ENCODE results near the gene NFAT5. TPM values are rescaled to one million over a fixed set of nuclear protein-coding genes. Genes with fewer than 3 reads are reported as not detected.
"Not testable (repeated sequence)": the region's sequence is repeated elsewhere in the genome, so short reads cannot be mapped to it uniquely, and the experiment has no call there.

The NFAT5 gene
- total RNA-seq, 2 donors from 2014 or later = 35.6 to 43.3 TPM

- DNase-seq (no peak), ATAC-seq (no peak)
- peak overlapping the region; percentile 79 for H3K27ac Mint-ChIP-seq
- no peaks in the 10 kb centered on the region for H3K9me3 ChIP-seq (ENCODE audit: control insufficient read depth, low read length, poor library complexity, severe bottlenecking)
- no peaks in the 10 kb centered on the region for H3K27me3 Mint-ChIP-seq
- peak overlapping the region; percentile 37 for H3K4me3 Mint-ChIP-seq
- H3K36me3 Mint-ChIP-seq (ENCODE audit: low read depth) = peaks cover 4% of the 10 kb centered on the region
- H3K4me1 Mint-ChIP-seq = peaks cover 35% of the 10 kb centered on the region
Observed at GRCh38 chr16:69615528-69615927, 49.8 kb downstream of the NFAT5 start.

- H3K9me3 ChIP-seq (ENCODE audit: control insufficient read depth, low read length, poor library complexity, severe bottlenecking) = no peaks in the 10 kb centered on the region
- Mint-ChIP-seq H3K27me3 (no peaks in the 10 kb centered on the region), H3K36me3 (ENCODE audit: low read depth) (peaks cover 4% of the 10 kb centered on the region), H3K27ac (peak overlapping the region; percentile 79), H3K4me1 (peaks cover 32% of the 10 kb centered on the region), H3K4me3 (peak overlapping the region; percentile 47)
- ATAC-seq (no peak), DNase-seq (no peak)
Observed at GRCh38 chr16:69616082-69616481, 50.3 kb downstream of the NFAT5 start.

- peaks cover 4% of the 10 kb centered on the region for H3K36me3 Mint-ChIP-seq (ENCODE audit: low read depth)
Observed at GRCh38 chr16:69618307-69618706, 52.5 kb downstream of the NFAT5 start.

GRCh38 chr16:69618721-69619120 lies 53.0 kb downstream of the NFAT5 start:
- no peak for ATAC-seq
- Mint-ChIP-seq H3K27ac (no peak overlapping the region), H3K4me3 (no peak overlapping the region), H3K36me3 (ENCODE audit: low read depth) (peaks cover 4% of the 10 kb centered on the region), H3K4me1 (peaks cover 24% of the 10 kb centered on the region), H3K27me3 (no peaks in the 10 kb centered on the region)
- H3K9me3 ChIP-seq (ENCODE audit: control insufficient read depth, low read length, poor library complexity, severe bottlenecking) = no peaks in the 10 kb centered on the region
- DNase-seq = no peak

More at GRCh38 chr16:69618307-69618706, 52.5 kb downstream of the NFAT5 start:
- no peak overlapping the region for H3K4me3 Mint-ChIP-seq
- H3K9me3 ChIP-seq (ENCODE audit: control insufficient read depth, low read length, poor library complexity, severe bottlenecking) = no peaks in the 10 kb centered on the region
- ATAC-seq = no peak
- H3K27ac Mint-ChIP-seq = no peak overlapping the region
- no peak for DNase-seq
- peaks cover 28% of the 10 kb centered on the region for H3K4me1 Mint-ChIP-seq
- H3K27me3 Mint-ChIP-seq = no peaks in the 10 kb centered on the region

- H3K4me1 Mint-ChIP-seq = peaks cover 21% of the 10 kb centered on the region
- no peak for ATAC-seq
- peaks cover 4% of the 10 kb centered on the region for H3K36me3 Mint-ChIP-seq (ENCODE audit: low read depth)
- H3K27me3 Mint-ChIP-seq = no peaks in the 10 kb centered on the region
- DNase-seq = no peak
- no peaks in the 10 kb centered on the region for H3K9me3 ChIP-seq (ENCODE audit: control insufficient read depth, low read length, poor library complexity, severe bottlenecking)
- H3K4me3 Mint-ChIP-seq = no peak overlapping the region
- peak overlapping the region; percentile 4 for H3K27ac Mint-ChIP-seq
Observed at GRCh38 chr16:69619514-69619913, 53.7 kb downstream of the NFAT5 start.

GRCh38 chr16:69620573-69620972 lies 54.8 kb downstream of the NFAT5 start:
- H3K36me3 Mint-ChIP-seq (ENCODE audit: low read depth) = peaks cover 4% of the 10 kb centered on the region
- H3K4me3 Mint-ChIP-seq = no peak overlapping the region
- H3K9me3 ChIP-seq (ENCODE audit: control insufficient read depth, low read length, poor library complexity, severe bottlenecking) = no peaks in the 10 kb centered on the region
- no peak for ATAC-seq
- no peak for DNase-seq
- H3K27ac Mint-ChIP-seq = no peak overlapping the region
- H3K4me1 Mint-ChIP-seq = peaks cover 17% of the 10 kb centered on the region
- no peaks in the 10 kb centered on the region for H3K27me3 Mint-ChIP-seq

- H3K27ac Mint-ChIP-seq = peak overlapping the region; percentile 60
- H3K9me3 ChIP-seq (ENCODE audit: control insufficient read depth, low read length, poor library complexity, severe bottlenecking) = no peaks in the 10 kb centered on the region
Observed at GRCh38 chr16:69621225-69621624, 55.5 kb downstream of the NFAT5 start.

GRCh38 chr16:69626256-69626655 lies 60.5 kb downstream of the NFAT5 start:
- Mint-ChIP-seq H3K27ac (no peak overlapping the region), H3K4me1 (peaks cover 8% of the 10 kb centered on the region), H3K27me3 (no peaks in the 10 kb centered on the region), H3K36me3 (ENCODE audit: low read depth) (no peaks in the 10 kb centered on the region), H3K4me3 (no peak overlapping the region)
- DNase-seq (no peak), ATAC-seq (no peak)
- H3K9me3 ChIP-seq (ENCODE audit: control insufficient read depth, low read length, poor library complexity, severe bottlenecking) = no peaks in the 10 kb centered on the region

More at GRCh38 chr16:69621225-69621624, 55.5 kb downstream of the NFAT5 start:
- peaks cover 10% of the 10 kb centered on the region for H3K4me1 Mint-ChIP-seq
- no peaks in the 10 kb centered on the region for H3K27me3 Mint-ChIP-seq
- H3K36me3 Mint-ChIP-seq (ENCODE audit: low read depth) = no peaks in the 10 kb centered on the region
- DNase-seq = no peak
- no peak for ATAC-seq
- no peak overlapping the region for H3K4me3 Mint-ChIP-seq

- H3K4me3 Mint-ChIP-seq = no peak overlapping the region
- H3K36me3 Mint-ChIP-seq (ENCODE audit: low read depth) = peaks cover 6% of the 10 kb centered on the region
- no peak for DNase-seq
- H3K27me3 Mint-ChIP-seq = no peaks in the 10 kb centered on the region
- H3K9me3 ChIP-seq (ENCODE audit: control insufficient read depth, low read length, poor library complexity, severe bottlenecking) = no peaks in the 10 kb centered on the region
- H3K4me1 Mint-ChIP-seq = peaks cover 3% of the 10 kb centered on the region
- H3K27ac Mint-ChIP-seq = no peak overlapping the region
- no peak for ATAC-seq
Observed at GRCh38 chr16:69632828-69633227, 67.1 kb downstream of the NFAT5 start.

- Mint-ChIP-seq H3K27ac (no peak overlapping the region), H3K4me3 (peak overlapping the region; percentile 52), H3K4me1 (peaks cover 3% of the 10 kb centered on the region), H3K36me3 (ENCODE audit: low read depth) (peaks cover 6% of the 10 kb centered on the region), H3K27me3 (no peaks in the 10 kb centered on the region)
- DNase-seq (no peak), ATAC-seq (no peak)
- no peaks in the 10 kb centered on the region for H3K9me3 ChIP-seq (ENCODE audit: control insufficient read depth, low read length, poor library complexity, severe bottlenecking)
Observed at GRCh38 chr16:69633375-69633774, 67.6 kb downstream of the NFAT5 start.

- not testable (repeated sequence) for H3K27ac Mint-ChIP-seq; H3K4me3 Mint-ChIP-seq; H3K9me3 ChIP-seq (ENCODE audit: control insufficient read depth, low read length, poor library complexity, severe bottlenecking); DNase-seq; ATAC-seq; H3K27me3 Mint-ChIP-seq; H3K36me3 Mint-ChIP-seq (ENCODE audit: low read depth); H3K4me1 Mint-ChIP-seq
Observed at GRCh38 chr16:69636563-69637146, 70.9 kb downstream of the NFAT5 start.

GRCh38 chr16:69637206-69637865 lies 71.6 kb downstream of the NFAT5 start:
- not testable (repeated sequence) for H3K36me3 Mint-ChIP-seq (ENCODE audit: low read depth); H3K4me1 Mint-ChIP-seq; ATAC-seq; H3K4me3 Mint-ChIP-seq; H3K9me3 ChIP-seq (ENCODE audit: control insufficient read depth, low read length, poor library complexity, severe bottlenecking); DNase-seq; H3K27me3 Mint-ChIP-seq
- peak overlapping the region; percentile 69 for H3K27ac Mint-ChIP-seq

- not testable (repeated sequence) for H3K9me3 ChIP-seq (ENCODE audit: control insufficient read depth, low read length, poor library complexity, severe bottlenecking); H3K27ac Mint-ChIP-seq; H3K4me1 Mint-ChIP-seq; DNase-seq; H3K27me3 Mint-ChIP-seq; ATAC-seq; H3K4me3 Mint-ChIP-seq; H3K36me3 Mint-ChIP-seq (ENCODE audit: low read depth)
Observed at GRCh38 chr16:69643997-69644396, 78.2 kb downstream of the NFAT5 start.

- Mint-ChIP-seq H3K27me3 (no peaks in the 10 kb centered on the region), H3K4me3 (no peak overlapping the region), H3K27ac (no peak overlapping the region), H3K36me3 (ENCODE audit: low read depth) (peaks cover 2% of the 10 kb centered on the region), H3K4me1 (peaks cover 3% of the 10 kb centered on the region)
- DNase-seq (no peak), ATAC-seq (no peak)
- no peaks in the 10 kb centered on the region for H3K9me3 ChIP-seq (ENCODE audit: control insufficient read depth, low read length, poor library complexity, severe bottlenecking)
Observed at GRCh38 chr16:69644790-69645189, 79.0 kb downstream of the NFAT5 start.
